ENCODE measurements around the gene TRAF2. TPM values are rescaled to one million over a fixed set of nuclear protein-coding genes. Genes with fewer than 3 reads are reported as not detected.

TRAF2 gene
- total RNA-seq, 2 donors from 2014 or later = 5.2 to 30.7 TPM

DNA sequence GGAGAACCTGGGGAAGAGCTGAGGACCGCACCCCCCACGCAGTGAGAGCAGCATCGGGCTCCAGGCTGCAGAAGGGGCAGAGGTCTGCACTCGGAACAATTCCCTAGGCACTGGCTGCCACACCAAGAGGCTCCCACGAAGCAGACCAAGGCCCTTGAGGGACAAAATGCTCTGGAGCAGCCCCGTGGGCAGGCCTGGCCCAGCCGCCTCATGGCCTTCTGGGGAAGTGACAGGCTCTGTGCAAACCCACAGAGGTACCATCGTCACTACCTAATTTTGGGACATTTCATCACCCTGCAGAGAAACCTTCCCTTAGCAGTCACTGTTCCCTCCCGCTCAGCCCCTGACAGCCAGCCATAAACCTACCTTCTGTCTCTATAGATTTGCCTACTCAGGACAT is 42.3 kb downstream of the TRAF2 start:
- Histone ChIP-seq H3K4me1 (no peaks in the 10 kb centered on the region), H3K4me3 (no peak overlapping the region), H3K27me3 (no peaks in the 10 kb centered on the region), H3K27ac (no peak overlapping the region), H3K9me3 (no peaks in the 10 kb centered on the region), H3K36me3 (replicated peaks in 1 of 2; ENCODE audit: insufficient read depth in 1 of 2, low read depth in 2 of 2) (no peaks in the 10 kb centered on the region)
- ATAC-seq (no peak), DNase-seq (no peak)
- WGBS, 2 donors = 74 to 80% methylated on average over 4 to 9 of the region's 9 CpGs
- TF ChIP-seq, protein P1, sequence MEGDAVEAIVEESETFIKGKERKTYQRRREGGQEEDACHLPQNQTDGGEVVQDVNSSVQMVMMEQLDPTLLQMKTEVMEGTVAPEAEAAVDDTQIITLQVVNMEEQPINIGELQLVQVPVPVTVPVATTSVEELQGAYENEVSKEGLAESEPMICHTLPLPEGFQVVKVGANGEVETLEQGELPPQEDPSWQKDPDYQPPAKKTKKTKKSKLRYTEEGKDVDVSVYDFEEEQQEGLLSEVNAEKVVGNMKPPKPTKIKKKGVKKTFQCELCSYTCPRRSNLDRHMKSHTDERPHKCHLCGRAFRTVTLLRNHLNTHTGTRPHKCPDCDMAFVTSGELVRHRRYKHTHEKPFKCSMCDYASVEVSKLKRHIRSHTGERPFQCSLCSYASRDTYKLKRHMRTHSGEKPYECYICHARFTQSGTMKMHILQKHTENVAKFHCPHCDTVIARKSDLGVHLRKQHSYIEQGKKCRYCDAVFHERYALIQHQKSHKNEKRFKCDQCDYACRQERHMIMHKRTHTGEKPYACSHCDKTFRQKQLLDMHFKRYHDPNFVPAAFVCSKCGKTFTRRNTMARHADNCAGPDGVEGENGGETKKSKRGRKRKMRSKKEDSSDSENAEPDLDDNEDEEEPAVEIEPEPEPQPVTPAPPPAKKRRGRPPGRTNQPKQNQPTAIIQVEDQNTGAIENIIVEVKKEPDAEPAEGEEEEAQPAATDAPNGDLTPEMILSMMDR (IDR thresholded peaks at IDR 0.05) = no peak
- no peak for TF ChIP-seq POLR2A (IDR thresholded peaks at IDR 0.05)
- intact Hi-C loops (cut with DNase I) = no loop called here

DNA sequence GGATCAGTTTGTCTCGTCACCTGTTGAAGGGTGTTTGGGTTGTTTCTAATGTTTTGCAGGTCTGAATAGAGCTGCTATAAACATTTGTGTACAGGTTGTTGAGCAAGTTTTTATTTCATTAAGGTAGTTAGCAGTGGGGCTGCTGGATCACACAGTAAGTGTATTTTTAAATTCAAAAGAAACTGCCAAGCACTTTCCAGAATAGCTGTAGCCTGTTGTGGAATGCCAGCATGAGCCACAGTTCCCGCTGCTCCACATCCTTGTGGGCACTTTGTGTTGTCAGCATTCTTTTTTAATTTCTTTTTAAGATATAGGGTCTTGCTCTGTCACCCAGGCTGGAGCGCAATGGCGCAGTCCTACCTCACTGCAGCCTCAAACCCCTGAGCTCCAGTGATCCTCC is 43.7 kb downstream of the TRAF2 start:
- no peaks in the 10 kb centered on the region for H3K36me3 ChIP-seq (replicated peaks in 1 of 2; ENCODE audit: insufficient read depth in 1 of 2, low read depth in 2 of 2)
- 96 to 97% methylated on average over 4 of the region's 4 CpGs for WGBS, 2 donors
- H3K9me3 ChIP-seq = no peaks in the 10 kb centered on the region
- DNase-seq (no peak), ATAC-seq (no peak)
- no peak overlapping the region for H3K4me3 ChIP-seq
- intact Hi-C loops (cut with DNase I) = no loop called here
- H3K27me3 ChIP-seq = no peaks in the 10 kb centered on the region
- H3K27ac ChIP-seq = no peak overlapping the region
- TF ChIP-seq POLR2A (IDR thresholded peaks at IDR 0.05) = no peak
- TF ChIP-seq, protein P1 (IDR thresholded peaks at IDR 0.05) = no peak
- no peaks in the 10 kb centered on the region for H3K4me1 ChIP-seq

DNA sequence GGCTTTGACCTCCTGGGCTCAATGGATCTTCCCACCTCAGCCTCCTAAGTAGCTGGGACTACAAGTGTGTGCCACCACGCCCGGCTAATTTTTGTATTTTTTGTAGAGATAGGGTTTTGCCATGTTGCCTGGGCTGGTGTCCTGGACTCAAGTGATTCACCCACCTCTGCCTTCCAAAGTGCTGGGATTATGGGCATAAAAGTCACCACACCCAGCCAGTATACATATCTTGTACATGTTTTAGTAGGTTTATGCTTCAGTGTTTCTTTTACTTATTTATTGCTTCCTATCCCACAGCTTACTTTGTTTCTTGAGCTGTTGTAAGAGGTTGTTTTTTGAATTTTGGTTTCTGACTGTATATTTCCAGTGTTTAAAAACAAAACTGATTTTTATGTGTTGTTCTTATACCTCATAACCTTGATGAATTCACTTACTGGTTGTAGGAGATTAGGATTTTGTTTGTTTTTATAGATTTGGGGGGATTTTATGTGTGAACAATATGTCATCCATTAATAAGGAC is 45.4 kb downstream of the TRAF2 start:
- ATAC-seq = no peak
- Histone ChIP-seq H3K27ac (no peak overlapping the region), H3K9me3 (no peaks in the 10 kb centered on the region), H3K27me3 (no peaks in the 10 kb centered on the region), H3K4me1 (no peaks in the 10 kb centered on the region), H3K4me3 (no peak overlapping the region), H3K36me3 (replicated peaks in 1 of 2; ENCODE audit: insufficient read depth in 1 of 2, low read depth in 2 of 2) (no peaks in the 10 kb centered on the region)
- 88 to 92% methylated on average over 2 of the region's 2 CpGs for WGBS, 2 donors
- intact Hi-C loops (cut with DNase I) = no loop called here
- no peak for TF ChIP-seq POLR2A (IDR thresholded peaks at IDR 0.05)
- TF ChIP-seq, protein P1 (IDR thresholded peaks at IDR 0.05) = no peak
- DNase-seq = no peak

DNA sequence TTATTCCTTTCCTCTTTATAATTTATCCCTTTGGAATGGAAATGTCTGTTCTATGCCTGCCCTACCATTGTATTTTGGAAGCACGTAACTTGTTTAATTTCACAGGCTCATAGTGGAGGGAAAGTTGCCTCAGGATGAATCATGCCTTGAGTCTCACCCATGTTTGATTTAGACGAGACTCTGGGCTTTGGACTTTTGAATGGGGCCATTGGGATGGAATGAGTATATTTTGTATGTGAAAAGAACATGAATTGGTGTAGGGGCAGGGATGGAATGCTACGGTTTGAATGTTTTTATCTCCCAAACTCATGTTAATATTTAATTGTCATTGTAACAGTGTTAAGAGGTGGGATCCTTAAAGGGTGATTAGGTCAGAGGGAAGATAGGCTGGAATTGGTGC is 48.0 kb downstream of the TRAF2 start:
- Histone ChIP-seq H3K4me1 (no peaks in the 10 kb centered on the region), H3K36me3 (replicated peaks in 1 of 2; ENCODE audit: insufficient read depth in 1 of 2, low read depth in 2 of 2) (no peaks in the 10 kb centered on the region), H3K27ac (no peak overlapping the region), H3K9me3 (no peaks in the 10 kb centered on the region), H3K4me3 (no peak overlapping the region), H3K27me3 (no peaks in the 10 kb centered on the region)
- no peak for TF ChIP-seq POLR2A (IDR thresholded peaks at IDR 0.05)
- TF ChIP-seq, protein P1 (IDR thresholded peaks at IDR 0.05) = no peak
- 80 to 89% methylated on average over 3 of the region's 3 CpGs for WGBS, 2 donors
- ATAC-seq = no peak
- no peak for DNase-seq
- intact Hi-C loops (cut with DNase I) = no loop called here

DNA sequence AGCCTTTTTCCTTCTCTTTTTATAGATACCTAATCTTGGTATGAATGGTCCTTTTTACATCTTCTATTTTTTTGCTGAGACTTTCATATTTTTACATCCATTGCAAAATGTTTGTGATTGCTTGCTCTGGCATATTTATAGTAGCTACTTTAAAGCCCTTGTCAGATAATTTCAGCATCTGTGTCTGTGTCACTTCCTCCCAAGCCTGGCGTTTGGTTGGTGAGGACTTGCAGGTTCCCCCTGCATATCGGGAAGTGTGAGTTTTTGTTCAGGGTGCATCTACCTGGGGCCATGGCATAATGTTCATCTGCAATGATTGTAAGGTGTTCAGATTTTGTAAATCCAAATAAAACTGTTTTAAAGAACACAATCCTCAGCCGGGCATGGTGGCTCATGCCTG is 49.3 kb downstream of the TRAF2 start:
- Histone ChIP-seq H3K27ac (no peak overlapping the region), H3K9me3 (no peaks in the 10 kb centered on the region), H3K36me3 (replicated peaks in 1 of 2; ENCODE audit: insufficient read depth in 1 of 2, low read depth in 2 of 2) (peaks cover 6% of the 10 kb centered on the region in 2 donors), H3K4me1 (no peaks in the 10 kb centered on the region), H3K4me3 (no peak overlapping the region), H3K27me3 (no peaks in the 10 kb centered on the region)
- ATAC-seq (no peak), DNase-seq (no peak)
- 78 to 85% methylated on average over 3 of the region's 3 CpGs for WGBS, 2 donors
- intact Hi-C loops (cut with DNase I) = no loop called here
- TF ChIP-seq, protein P1 (IDR thresholded peaks at IDR 0.05) = no peak
- no peak for TF ChIP-seq POLR2A (IDR thresholded peaks at IDR 0.05)
